Nephron (organoid): ENCODE results near the gene CDC42EP3.
A peak's percentile ranks its signal among the peaks of the same experiment; 100 is the strongest.

Source experiments
- H3K27ac Mint-ChIP-seq, 3 experiments: 2 replicates each; pipeline ENCODE4 v1.8.0; 2020; ENCODE audit warnings: mixed read lengths in 3 of 3, mild to moderate bottlenecking in 2 of 3, moderate library complexity in 1 of 3
- H3K27me3 Mint-ChIP-seq: 2 replicates; pipeline ENCODE4 v1.8.0; 2021; ENCODE audit warnings: low read depth, mild to moderate bottlenecking, moderate library complexity, mixed read lengths
- H3K36me3 Mint-ChIP-seq: 2 replicates; pipeline ENCODE4 v1.8.0; 2020; ENCODE audit warnings: low read depth, mixed read lengths
- H3K4me1 Mint-ChIP-seq: 2 replicates; pipeline ENCODE4 v1.8.0; 2020; ENCODE audit warnings: mixed read lengths
- H3K4me3 Mint-ChIP-seq, 3 experiments: 2 replicates each; pipeline ENCODE4 v1.8.0; 2020; ENCODE audit warnings: mild to moderate bottlenecking in 3 of 3, mixed read lengths in 3 of 3, moderate library complexity in 2 of 3
- H3K9me3 Mint-ChIP-seq: 2 replicates; pipeline ENCODE4 v1.8.0; 2020; ENCODE audit warnings: mixed read lengths
- CTCF ChIP-seq, 3 experiments: fragments of 200-600 bp; sonication (generic); IDR thresholded peaks; one replicate each; pipeline ENCODE4 v1.5.0; 2021; ENCODE audit warnings: antibody characterized with exemption in 3 of 3; ENCODE audit not compliant: unreplicated experiment in 3 of 3

The CDC42EP3 gene

GRCh38 chr2:37683241-37683640 is 11.8 kb upstream of the CDC42EP3 start:
- peaks cover 10% of the 10 kb centered on the region for H3K27me3 Mint-ChIP-seq
- no peaks in the 10 kb centered on the region for H3K9me3 Mint-ChIP-seq
- no peak overlapping the region for H3K27ac Mint-ChIP-seq
- H3K4me1 Mint-ChIP-seq = no peaks in the 10 kb centered on the region
- H3K36me3 Mint-ChIP-seq = no peaks in the 10 kb centered on the region
- no peak for TF ChIP-seq CTCF (IDR thresholded peaks at IDR 0.05; ENCODE audit: unreplicated experiment in 3 of 3)
- H3K4me3 Mint-ChIP-seq = no peak overlapping the region

- H3K27ac Mint-ChIP-seq = no peak overlapping the region
- no peak for TF ChIP-seq CTCF (IDR thresholded peaks at IDR 0.05; ENCODE audit: unreplicated experiment in 3 of 3)
- no peak overlapping the region for H3K4me3 Mint-ChIP-seq
- H3K36me3 Mint-ChIP-seq = no peaks in the 10 kb centered on the region
- peaks cover 14% of the 10 kb centered on the region for H3K27me3 Mint-ChIP-seq
- no peaks in the 10 kb centered on the region for H3K9me3 Mint-ChIP-seq
- no peaks in the 10 kb centered on the region for H3K4me1 Mint-ChIP-seq
Observed at GRCh38 chr2:37682473-37682872, 11.0 kb upstream of the CDC42EP3 start.

- Mint-ChIP-seq H3K27ac (no peak overlapping the region), H3K36me3 (no peaks in the 10 kb centered on the region), H3K27me3 (peaks cover 16% of the 10 kb centered on the region), H3K9me3 (no peaks in the 10 kb centered on the region), H3K4me1 (no peaks in the 10 kb centered on the region), H3K4me3 (no peak overlapping the region)
- no peak for TF ChIP-seq CTCF (IDR thresholded peaks at IDR 0.05; ENCODE audit: unreplicated experiment in 3 of 3)
Observed at GRCh38 chr2:37681587-37681986, 10.1 kb upstream of the CDC42EP3 start.

- Mint-ChIP-seq H3K4me3 (no peak overlapping the region), H3K27me3 (peaks cover 16% of the 10 kb centered on the region), H3K4me1 (peaks cover 13% of the 10 kb centered on the region), H3K36me3 (no peaks in the 10 kb centered on the region), H3K27ac (no peak overlapping the region), H3K9me3 (no peaks in the 10 kb centered on the region)
- no peak for TF ChIP-seq CTCF (IDR thresholded peaks at IDR 0.05; ENCODE audit: unreplicated experiment in 3 of 3)
Observed at GRCh38 chr2:37679072-37679695, 7.7 kb upstream of the CDC42EP3 start.

- no peaks in the 10 kb centered on the region for H3K9me3 Mint-ChIP-seq
- TF ChIP-seq CTCF (IDR thresholded peaks at IDR 0.05; ENCODE audit: unreplicated experiment in 3 of 3) = no peak
- peaks cover 26% of the 10 kb centered on the region for H3K4me1 Mint-ChIP-seq
- H3K27me3 Mint-ChIP-seq = peaks cover 7% of the 10 kb centered on the region
- H3K27ac Mint-ChIP-seq = no peak overlapping the region
- no peak overlapping the region for H3K4me3 Mint-ChIP-seq
- H3K36me3 Mint-ChIP-seq = no peaks in the 10 kb centered on the region
Observed at GRCh38 chr2:37676274-37676673, 4.8 kb upstream of the CDC42EP3 start.

GRCh38 chr2:37674946-37675345 is 3.5 kb upstream of the CDC42EP3 start:
- Mint-ChIP-seq H3K9me3 (no peaks in the 10 kb centered on the region), H3K4me3 (peak overlapping the region in 2 of 3 experiments; percentile 33 to 86), H3K36me3 (no peaks in the 10 kb centered on the region), H3K27me3 (peaks cover 19% of the 10 kb centered on the region), H3K4me1 (peaks cover 35% of the 10 kb centered on the region), H3K27ac (peak overlapping the region in 2 of 3 experiments; percentile 35 to 83)
- TF ChIP-seq CTCF (IDR thresholded peaks at IDR 0.05; ENCODE audit: unreplicated experiment in 3 of 3) = no peak
